Panc1 (cell line): Measurements from ENCODE around the gene DYNLT1.

Experiments
- POLR2AphosphoS5 ChIP-seq: IDR thresholded peaks from 2 replicates; pipeline ENCODE4 v1.6.1; 2012; ENCODE audit warnings: mild to moderate bottlenecking, low read depth, low read length, moderate library complexity
- SIN3A ChIP-seq: IDR thresholded peaks from 2 replicates; pipeline ENCODE4 v1.6.1; 2012; ENCODE audit warnings: low read depth, mild to moderate bottlenecking, low read length, moderate library complexity, borderline replicate concordance; ENCODE audit not compliant: insufficient read depth
- TF ChIP-seq, protein P1 (sequence below): fragments of 450-650 bp; IDR thresholded peaks from 2 replicates; pipeline ENCODE4 v1.5.1; 2017; ENCODE audit warnings: mild to moderate bottlenecking

DNA sequence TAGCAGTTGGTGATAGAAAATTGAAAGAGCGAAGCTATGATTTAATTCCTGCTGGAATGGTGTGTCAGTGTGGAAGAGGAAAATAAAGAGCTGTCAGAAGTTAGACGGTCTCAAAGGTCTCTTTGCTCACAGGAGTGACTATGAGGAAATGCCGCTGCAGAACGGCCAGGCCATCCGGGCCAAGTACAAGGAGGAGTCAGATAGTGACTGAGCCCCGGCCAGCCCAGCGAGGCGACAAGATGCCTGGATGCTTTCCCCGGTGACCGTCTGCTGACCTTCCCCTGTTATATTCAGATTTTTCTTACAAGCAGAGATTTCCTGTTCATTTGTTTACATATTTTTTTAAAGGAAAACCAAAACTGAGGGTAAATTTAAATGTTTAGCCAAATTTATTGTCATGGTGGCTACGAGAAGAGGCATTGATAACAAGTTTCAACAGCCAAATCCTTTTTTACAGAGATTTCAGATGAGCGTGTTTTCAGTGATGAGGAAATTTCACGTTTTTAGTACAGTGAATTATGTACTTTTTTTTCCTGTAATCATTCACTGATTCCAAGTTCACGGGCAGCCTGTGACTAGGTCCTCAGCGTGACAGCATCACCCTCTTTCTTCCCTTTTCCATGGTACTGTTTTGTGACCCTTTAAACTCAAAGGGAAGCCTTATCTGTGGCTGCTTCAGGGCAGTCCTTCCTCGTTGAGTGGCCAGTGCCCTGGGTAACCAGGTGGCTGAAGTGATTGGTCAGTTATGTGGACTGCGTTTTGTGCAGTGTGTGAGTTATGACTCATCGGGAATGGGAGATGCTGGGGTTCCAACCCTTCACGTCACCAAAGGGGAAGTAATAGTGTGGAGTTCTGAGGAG is 12.6 kb downstream of the DYNLT1 start:
- TF ChIP-seq, protein P1, sequence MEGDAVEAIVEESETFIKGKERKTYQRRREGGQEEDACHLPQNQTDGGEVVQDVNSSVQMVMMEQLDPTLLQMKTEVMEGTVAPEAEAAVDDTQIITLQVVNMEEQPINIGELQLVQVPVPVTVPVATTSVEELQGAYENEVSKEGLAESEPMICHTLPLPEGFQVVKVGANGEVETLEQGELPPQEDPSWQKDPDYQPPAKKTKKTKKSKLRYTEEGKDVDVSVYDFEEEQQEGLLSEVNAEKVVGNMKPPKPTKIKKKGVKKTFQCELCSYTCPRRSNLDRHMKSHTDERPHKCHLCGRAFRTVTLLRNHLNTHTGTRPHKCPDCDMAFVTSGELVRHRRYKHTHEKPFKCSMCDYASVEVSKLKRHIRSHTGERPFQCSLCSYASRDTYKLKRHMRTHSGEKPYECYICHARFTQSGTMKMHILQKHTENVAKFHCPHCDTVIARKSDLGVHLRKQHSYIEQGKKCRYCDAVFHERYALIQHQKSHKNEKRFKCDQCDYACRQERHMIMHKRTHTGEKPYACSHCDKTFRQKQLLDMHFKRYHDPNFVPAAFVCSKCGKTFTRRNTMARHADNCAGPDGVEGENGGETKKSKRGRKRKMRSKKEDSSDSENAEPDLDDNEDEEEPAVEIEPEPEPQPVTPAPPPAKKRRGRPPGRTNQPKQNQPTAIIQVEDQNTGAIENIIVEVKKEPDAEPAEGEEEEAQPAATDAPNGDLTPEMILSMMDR, result no peak
- TF ChIP-seq POLR2AphosphoS5, result no peak
- TF ChIP-seq SIN3A, result no peak
